ENCODE data around the gene SLAIN1. TPM values are rescaled to one million over a fixed set of nuclear protein-coding genes. Genes with fewer than 3 reads are reported as not detected.
A peak's percentile ranks its signal among the peaks of the same experiment; 100 is the strongest.

SLAIN1 gene
- polyA plus RNA-seq, 1 experiment = 0.06 TPM

DNA sequence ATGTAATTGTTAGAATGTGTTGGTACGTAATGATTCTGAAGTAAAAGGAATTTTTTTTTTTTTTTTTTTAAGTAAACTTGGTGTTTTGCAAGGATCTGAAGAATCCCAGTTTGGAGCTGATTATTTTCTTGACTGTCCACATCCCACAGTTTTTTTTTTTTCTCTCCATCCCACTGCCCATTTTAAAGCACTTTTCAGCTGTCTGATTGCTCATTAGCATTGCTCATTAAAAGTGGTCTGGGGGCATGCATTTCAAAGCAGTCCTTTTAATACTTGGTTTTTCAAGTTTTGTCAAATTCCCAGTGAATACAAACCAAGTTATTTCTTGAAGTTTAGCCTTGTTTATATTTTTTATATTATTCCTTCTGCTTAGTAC, 44.1 kb downstream of the SLAIN1 start:
- no peak overlapping the region for H3K4me3 ChIP-seq (ENCODE audit: low read depth, low read length)
- POLR2A ChIA-PET = no interaction called here
- CTCF ChIA-PET = no interaction called here
- no peaks in the 10 kb centered on the region for H3K27me3 ChIP-seq (ENCODE audit: control insufficient read depth, insufficient read depth, low read length)
- DNase-seq (ENCODE audit: low read depth) = no peak
- TF ChIP-seq, protein P1, sequence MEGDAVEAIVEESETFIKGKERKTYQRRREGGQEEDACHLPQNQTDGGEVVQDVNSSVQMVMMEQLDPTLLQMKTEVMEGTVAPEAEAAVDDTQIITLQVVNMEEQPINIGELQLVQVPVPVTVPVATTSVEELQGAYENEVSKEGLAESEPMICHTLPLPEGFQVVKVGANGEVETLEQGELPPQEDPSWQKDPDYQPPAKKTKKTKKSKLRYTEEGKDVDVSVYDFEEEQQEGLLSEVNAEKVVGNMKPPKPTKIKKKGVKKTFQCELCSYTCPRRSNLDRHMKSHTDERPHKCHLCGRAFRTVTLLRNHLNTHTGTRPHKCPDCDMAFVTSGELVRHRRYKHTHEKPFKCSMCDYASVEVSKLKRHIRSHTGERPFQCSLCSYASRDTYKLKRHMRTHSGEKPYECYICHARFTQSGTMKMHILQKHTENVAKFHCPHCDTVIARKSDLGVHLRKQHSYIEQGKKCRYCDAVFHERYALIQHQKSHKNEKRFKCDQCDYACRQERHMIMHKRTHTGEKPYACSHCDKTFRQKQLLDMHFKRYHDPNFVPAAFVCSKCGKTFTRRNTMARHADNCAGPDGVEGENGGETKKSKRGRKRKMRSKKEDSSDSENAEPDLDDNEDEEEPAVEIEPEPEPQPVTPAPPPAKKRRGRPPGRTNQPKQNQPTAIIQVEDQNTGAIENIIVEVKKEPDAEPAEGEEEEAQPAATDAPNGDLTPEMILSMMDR (IDR thresholded peaks at IDR 0.05; ENCODE audit: insufficient read depth, low read depth, low read length) = no peak
- no peaks in the 10 kb centered on the region for H3K36me3 ChIP-seq (ENCODE audit: control insufficient read depth, insufficient read depth, low read length)

DNA sequence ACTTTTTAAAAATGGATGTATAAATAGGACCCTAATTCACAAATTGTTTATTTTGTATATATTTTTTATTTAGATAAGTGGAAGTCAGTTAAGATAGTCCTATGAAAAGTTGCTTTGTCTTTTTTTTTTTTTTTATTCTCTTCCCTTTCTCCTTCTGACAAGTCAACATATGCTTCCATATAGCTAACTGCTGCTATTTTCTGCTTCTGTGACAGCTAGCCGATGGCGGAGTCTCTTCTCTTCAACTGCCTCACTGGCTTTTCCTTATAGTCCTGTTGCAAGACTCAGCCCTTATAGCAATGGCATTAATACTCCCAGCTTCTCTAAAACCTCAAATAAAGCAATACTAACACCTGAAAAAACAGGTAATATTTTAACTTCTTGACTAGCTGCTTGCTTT, 45.3 kb downstream of the SLAIN1 start:
- no peak for DNase-seq (ENCODE audit: low read depth)
- TF ChIP-seq, protein P1 (IDR thresholded peaks at IDR 0.05; ENCODE audit: insufficient read depth, low read depth, low read length) = no peak
- ChIA-PET CTCF (interaction anchor here (0.8 kb wide), 1 partner anchor 149 kb away, joined by 4 read pairs; no protein-coding TSS in a partner anchor), POLR2A (no interaction called here)
- H3K27me3 ChIP-seq (ENCODE audit: control insufficient read depth, insufficient read depth, low read length) = no peaks in the 10 kb centered on the region
- H3K36me3 ChIP-seq (ENCODE audit: control insufficient read depth, insufficient read depth, low read length) = no peaks in the 10 kb centered on the region
- H3K4me3 ChIP-seq (ENCODE audit: low read depth, low read length) = no peak overlapping the region

GRCh38 chr13:77745784-77746183, 48.3 kb downstream of the SLAIN1 start:
- DNase-seq (ENCODE audit: low read depth) = no peak
- TF ChIP-seq, protein P1 (IDR thresholded peaks at IDR 0.05; ENCODE audit: insufficient read depth, low read depth, low read length) = no peak
- POLR2A ChIA-PET = no interaction called here

DNA sequence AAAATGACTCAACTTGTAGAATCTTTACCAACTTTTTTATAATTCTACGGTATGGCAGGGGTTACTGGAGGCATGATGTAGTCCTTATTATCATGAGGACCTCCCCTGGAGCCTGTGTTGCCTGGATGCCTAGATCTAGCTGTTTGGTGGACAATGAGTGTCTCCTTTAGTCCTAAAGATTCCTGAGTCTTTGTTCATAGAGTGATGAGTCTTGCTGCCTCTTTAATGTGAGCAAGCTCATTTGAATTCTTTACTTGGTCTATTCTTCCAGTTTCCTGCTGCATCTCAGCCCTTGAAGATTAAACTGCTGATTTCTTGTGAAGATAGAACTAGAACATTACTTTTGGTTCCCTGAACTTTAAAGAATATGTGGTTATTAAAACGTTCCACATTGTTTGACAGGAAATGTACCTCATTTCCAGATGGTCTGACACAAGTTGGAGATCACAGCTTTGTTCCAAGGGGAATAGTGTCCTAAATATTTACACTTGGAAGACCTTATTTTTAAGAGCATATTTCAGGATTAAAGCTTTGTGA, 51.9 kb downstream of the SLAIN1 start:
- TF ChIP-seq, protein P1 (IDR thresholded peaks at IDR 0.05; ENCODE audit: insufficient read depth, low read depth, low read length) = no peak
- Histone ChIP-seq H3K36me3 (ENCODE audit: control insufficient read depth, insufficient read depth, low read length) (no peaks in the 10 kb centered on the region), H3K27me3 (ENCODE audit: control insufficient read depth, insufficient read depth, low read length) (no peaks in the 10 kb centered on the region), H3K4me3 (ENCODE audit: low read depth, low read length) (no peak overlapping the region)
- DNase-seq (ENCODE audit: low read depth) = no peak
- ChIA-PET POLR2A (no interaction called here), CTCF (interaction anchor here (1.1 to 1.4 kb wide), 3 partner anchors 10 to 256 kb away, joined by 3 to 4 read pairs (median 3); no protein-coding TSS in a partner anchor)

More at GRCh38 chr13:77745784-77746183, 48.3 kb downstream of the SLAIN1 start:
- H3K27me3 ChIP-seq (ENCODE audit: control insufficient read depth, insufficient read depth, low read length) = no peaks in the 10 kb centered on the region
- CTCF ChIA-PET = no interaction called here
- H3K4me3 ChIP-seq (ENCODE audit: low read depth, low read length) = no peak overlapping the region
- H3K36me3 ChIP-seq (ENCODE audit: control insufficient read depth, insufficient read depth, low read length) = no peaks in the 10 kb centered on the region

GRCh38 chr13:77751513-77752456, 54.3 kb downstream of the SLAIN1 start:
- no peak for DNase-seq (ENCODE audit: low read depth)
- no peaks in the 10 kb centered on the region for H3K36me3 ChIP-seq (ENCODE audit: control insufficient read depth, insufficient read depth, low read length)
- POLR2A ChIA-PET = interaction anchor here (0.7 kb wide), 1 partner anchor 866 kb away, joined by 11 read pairs; no protein-coding TSS in a partner anchor
- H3K27me3 ChIP-seq (ENCODE audit: control insufficient read depth, insufficient read depth, low read length) = no peaks in the 10 kb centered on the region
- TF ChIP-seq, protein P1 (IDR thresholded peaks at IDR 0.05; ENCODE audit: insufficient read depth, low read depth, low read length) = peak; percentile 82
- H3K4me3 ChIP-seq (ENCODE audit: low read depth, low read length) = no peak overlapping the region
- CTCF ChIA-PET = interaction anchor here (0.6 to 1.7 kb wide), 2 partner anchors 155 to 259 kb away, joined by 3 read pairs; no protein-coding TSS in a partner anchor
